Measurements from ENCODE around the gene PABPN1L. TPM values are rescaled to one million over a fixed set of nuclear protein-coding genes. Genes with fewer than 3 reads are reported as not detected.
A peak's percentile ranks its signal among the peaks of the same experiment; 100 is the strongest.

PABPN1L gene
- total RNA-seq, 1 donor from 2014 or later: not detected

- DNase-seq: no peak
Observed at GRCh38 chr16:88867581-88868246, 1.3 kb upstream of the PABPN1L start.

GRCh38 chr16:88865742-88866141, 718 bp downstream of the PABPN1L start:
- no peak for DNase-seq

- DNase-seq: no peak
Observed at GRCh38 chr16:88865310-88865709, 1.1 kb downstream of the PABPN1L start.

- DNase-seq: no peak
Observed at GRCh38 chr16:88864521-88864920, 1.9 kb downstream of the PABPN1L start.

- no peak for DNase-seq
Observed at GRCh38 chr16:88864099-88864498, 2.4 kb downstream of the PABPN1L start.

GRCh38 chr16:88863426-88863825, 3.0 kb downstream of the PABPN1L start:
- DNase-seq: no peak

GRCh38 chr16:88862968-88863367, 3.5 kb downstream of the PABPN1L start:
- DNase-seq: no peak

- no peak for DNase-seq
Observed at GRCh38 chr16:88861359-88861758, 5.1 kb downstream of the PABPN1L start.

GRCh38 chr16:88859381-88860091, 6.9 kb downstream of the PABPN1L start:
- no peak for DNase-seq

GRCh38 chr16:88857728-88858339, 8.6 kb downstream of the PABPN1L start:
- DNase-seq: peak; percentile 88

GRCh38 chr16:88856828-88857727, 9.4 kb downstream of the PABPN1L start, which contains the start of the genes GALNS and TRAPPC2L:
GALNS (minus strand) TSS chr16:88856947; CDS start chr16:88856877, 70 bp downstream.
TRAPPC2L (plus strand) TSS chr16:88857127; CDS start chr16:88857151, 24 bp downstream.
- peak; percentile 98 for DNase-seq

- peak; percentile 5 for DNase-seq
Observed at GRCh38 chr16:88856122-88856827, 10.2 kb downstream of the PABPN1L start.

- DNase-seq: no peak
Observed at GRCh38 chr16:88855736-88856121, 10.7 kb downstream of the PABPN1L start.

GRCh38 chr16:88855176-88855575, 11.3 kb downstream of the PABPN1L start:
- no peak for DNase-seq

- DNase-seq: no peak
Observed at GRCh38 chr16:88854306-88855111, 12.0 kb downstream of the PABPN1L start.

- DNase-seq: no peak
Observed at GRCh38 chr16:88853325-88853941, 13.0 kb downstream of the PABPN1L start.

- no peak for DNase-seq
Observed at GRCh38 chr16:88851616-88852015, 14.8 kb downstream of the PABPN1L start.

GRCh38 chr16:88850531-88851199, 15.8 kb downstream of the PABPN1L start:
- no peak for DNase-seq

- DNase-seq: no peak
Observed at GRCh38 chr16:88848557-88848956, 17.9 kb downstream of the PABPN1L start.

GRCh38 chr16:88847654-88848053, 18.8 kb downstream of the PABPN1L start:
- no peak for DNase-seq

Measured in dermis blood vessel endothelial cell (primary cell).